Measurements from ENCODE around the gene COL10A1.

The COL10A1 gene

GRCh38 chr6:116136373-116136772, 10.4 kb upstream of the COL10A1 start:
- DNase-seq (ENCODE audit: low read depth): no peak
- no peak overlapping the region for H3K4me3 ChIP-seq (ENCODE audit: low read depth, low read length)
- TF ChIP-seq, protein P1, sequence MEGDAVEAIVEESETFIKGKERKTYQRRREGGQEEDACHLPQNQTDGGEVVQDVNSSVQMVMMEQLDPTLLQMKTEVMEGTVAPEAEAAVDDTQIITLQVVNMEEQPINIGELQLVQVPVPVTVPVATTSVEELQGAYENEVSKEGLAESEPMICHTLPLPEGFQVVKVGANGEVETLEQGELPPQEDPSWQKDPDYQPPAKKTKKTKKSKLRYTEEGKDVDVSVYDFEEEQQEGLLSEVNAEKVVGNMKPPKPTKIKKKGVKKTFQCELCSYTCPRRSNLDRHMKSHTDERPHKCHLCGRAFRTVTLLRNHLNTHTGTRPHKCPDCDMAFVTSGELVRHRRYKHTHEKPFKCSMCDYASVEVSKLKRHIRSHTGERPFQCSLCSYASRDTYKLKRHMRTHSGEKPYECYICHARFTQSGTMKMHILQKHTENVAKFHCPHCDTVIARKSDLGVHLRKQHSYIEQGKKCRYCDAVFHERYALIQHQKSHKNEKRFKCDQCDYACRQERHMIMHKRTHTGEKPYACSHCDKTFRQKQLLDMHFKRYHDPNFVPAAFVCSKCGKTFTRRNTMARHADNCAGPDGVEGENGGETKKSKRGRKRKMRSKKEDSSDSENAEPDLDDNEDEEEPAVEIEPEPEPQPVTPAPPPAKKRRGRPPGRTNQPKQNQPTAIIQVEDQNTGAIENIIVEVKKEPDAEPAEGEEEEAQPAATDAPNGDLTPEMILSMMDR (IDR thresholded peaks at IDR 0.05; ENCODE audit: low read depth, low read length, missing control alignments): no peak
- in situ Hi-C loops (cut with HindIII; ENCODE audit: low sequenced_read_pairs): no loop called here

- TF ChIP-seq, protein P1 (IDR thresholded peaks at IDR 0.05; ENCODE audit: low read depth, low read length, missing control alignments): no peak
- H3K4me3 ChIP-seq (ENCODE audit: low read depth, low read length): no peak overlapping the region
- in situ Hi-C loops (cut with HindIII; ENCODE audit: low sequenced_read_pairs): no loop called here
- DNase-seq (ENCODE audit: low read depth): no peak
Observed at GRCh38 chr6:116133453-116133852, 7.5 kb upstream of the COL10A1 start.

- in situ Hi-C loops (cut with HindIII; ENCODE audit: low sequenced_read_pairs): no loop called here
- TF ChIP-seq, protein P1 (IDR thresholded peaks at IDR 0.05; ENCODE audit: low read depth, low read length, missing control alignments): no peak
- H3K4me3 ChIP-seq (ENCODE audit: low read depth, low read length): no peak overlapping the region
- DNase-seq (ENCODE audit: low read depth): no peak
Observed at GRCh38 chr6:116127771-116128493, 2.0 kb upstream of the COL10A1 start.

GRCh38 chr6:116120430-116120829, 5.5 kb downstream of the COL10A1 start:
- TF ChIP-seq, protein P1 (IDR thresholded peaks at IDR 0.05; ENCODE audit: low read depth, low read length, missing control alignments): no peak
- no peak overlapping the region for H3K4me3 ChIP-seq (ENCODE audit: low read depth, low read length)
- in situ Hi-C loops (cut with HindIII; ENCODE audit: low sequenced_read_pairs): no loop called here
- no peak for DNase-seq (ENCODE audit: low read depth)

- DNase-seq (ENCODE audit: low read depth): no peak
- no peak overlapping the region for H3K4me3 ChIP-seq (ENCODE audit: low read depth, low read length)
- in situ Hi-C loops (cut with HindIII; ENCODE audit: low sequenced_read_pairs): no loop called here
- TF ChIP-seq, protein P1 (IDR thresholded peaks at IDR 0.05; ENCODE audit: low read depth, low read length, missing control alignments): no peak
Observed at GRCh38 chr6:116118608-116119007, 7.3 kb downstream of the COL10A1 start.

DNA sequence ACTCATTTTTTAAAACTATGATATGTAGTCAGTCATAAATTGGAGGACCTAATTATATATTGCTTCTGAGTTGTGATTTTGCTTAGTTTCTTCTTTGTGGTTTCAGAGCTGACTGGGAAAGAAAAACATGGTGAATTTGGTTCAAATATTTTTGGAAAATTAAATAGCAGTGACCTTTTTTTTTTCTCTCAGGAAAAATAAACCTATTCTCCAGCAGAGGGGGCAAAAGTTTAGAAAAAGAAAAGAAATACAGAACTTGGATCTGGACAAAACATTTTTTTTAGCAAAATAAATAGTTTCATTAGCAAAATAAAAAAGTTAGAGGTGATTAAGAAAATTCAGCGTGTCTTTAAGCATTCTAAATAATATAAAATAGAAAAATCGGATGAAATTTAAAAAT, 10.2 kb downstream of the COL10A1 start:
- H3K4me3 ChIP-seq (ENCODE audit: low read depth, low read length): no peak overlapping the region
- no peak for DNase-seq (ENCODE audit: low read depth)
- TF ChIP-seq, protein P1 (IDR thresholded peaks at IDR 0.05; ENCODE audit: low read depth, low read length, missing control alignments): no peak
- in situ Hi-C loops (cut with HindIII; ENCODE audit: low sequenced_read_pairs): no loop called here

Measured in astrocyte of the cerebellum (primary cell).